Dendritic cell treated with granulocyte-macrophage colony-stimulating factor and Interleukin-4, amounts not matched to agents 40 ng/mL and 50 ng/mL, for 4 days (primary cell): ENCODE data around the gene LRRC8D.

Source experiments
- H3K27ac Mint-ChIP-seq: one replicate; pipeline ENCODE4 v1.8.0; 2022; ENCODE audit warnings: mild to moderate bottlenecking, mixed read lengths
- H3K27me3 Mint-ChIP-seq: one replicate; pipeline ENCODE4 v1.8.0; 2022; ENCODE audit warnings: mild to moderate bottlenecking, mixed read lengths
- H3K36me3 Mint-ChIP-seq: one replicate; pipeline ENCODE4 v1.8.0; 2022; ENCODE audit warnings: low read depth, mixed read lengths
- H3K4me1 Mint-ChIP-seq: one replicate; pipeline ENCODE4 v1.8.0; 2022; ENCODE audit warnings: low read depth, mixed read lengths
- H3K4me3 Mint-ChIP-seq: one replicate; pipeline ENCODE4 v1.8.0; 2022; ENCODE audit warnings: mild to moderate bottlenecking, moderate library complexity, mixed read lengths
- H3K9me3 Mint-ChIP-seq: one replicate; pipeline ENCODE4 v1.8.0; 2022; ENCODE audit warnings: mixed read lengths
- intact Hi-C: fragments of 100-400 bp; cut with micrococcal nuclease; formaldehyde crosslinking; loops from one replicate; pipeline ENCODE4 v1.15.0; 2022

The LRRC8D gene

DNA sequence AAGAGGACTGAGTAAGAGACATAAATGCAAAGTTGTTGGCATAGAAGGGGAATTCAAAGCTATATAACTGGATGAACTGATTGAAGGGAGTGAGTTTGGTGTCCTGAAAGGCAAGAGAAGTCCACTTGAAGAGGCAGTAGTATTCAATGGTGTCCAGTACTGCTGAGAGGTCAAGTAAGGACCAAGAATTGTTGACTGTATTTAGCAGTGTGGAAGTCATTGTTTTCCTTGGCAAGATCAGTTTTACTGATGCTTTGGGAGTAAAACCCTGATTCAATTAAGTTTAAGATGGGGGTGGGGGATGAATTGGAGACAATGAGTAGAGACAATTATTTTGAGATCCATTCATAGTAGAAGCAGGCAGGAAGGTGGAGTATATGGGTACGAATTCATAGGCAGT lies 5.8 kb upstream of the LRRC8D start:
- Mint-ChIP-seq H3K4me1 (peaks cover 49% of the 10 kb centered on the region), H3K27ac (peak overlapping the region; percentile 70), H3K4me3 (no peak overlapping the region), H3K36me3 (no peaks in the 10 kb centered on the region), H3K9me3 (no peaks in the 10 kb centered on the region), H3K27me3 (no peaks in the 10 kb centered on the region)
- intact Hi-C loops, result no loop called here

DNA sequence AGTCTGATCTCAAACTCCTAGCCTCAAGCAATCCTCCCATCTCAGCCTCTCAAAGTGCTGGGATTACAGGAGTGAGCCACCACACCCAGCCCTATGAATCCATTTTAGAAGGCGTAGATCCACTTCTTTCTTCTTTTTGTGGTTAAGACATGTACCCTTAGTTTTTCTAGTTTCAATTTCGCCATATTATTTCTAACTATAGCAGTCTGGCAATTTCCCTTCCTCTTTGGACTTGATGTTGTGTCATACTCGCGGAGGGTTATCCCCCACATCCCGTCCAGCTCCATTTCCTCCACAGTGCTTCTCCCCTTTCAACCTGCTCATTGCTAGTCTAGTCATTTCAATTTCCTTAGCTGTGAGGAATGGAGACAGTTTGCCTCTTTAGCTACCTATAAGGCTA lies 5.2 kb upstream of the LRRC8D start:
- H3K4me3 Mint-ChIP-seq, result peak overlapping the region; percentile 49
- H3K36me3 Mint-ChIP-seq, result peaks cover 3% of the 10 kb centered on the region
- H3K27ac Mint-ChIP-seq, result peak overlapping the region; percentile 70
- peaks cover 50% of the 10 kb centered on the region for H3K4me1 Mint-ChIP-seq
- H3K27me3 Mint-ChIP-seq, result no peaks in the 10 kb centered on the region
- intact Hi-C loops, result no loop called here
- H3K9me3 Mint-ChIP-seq, result no peaks in the 10 kb centered on the region

DNA sequence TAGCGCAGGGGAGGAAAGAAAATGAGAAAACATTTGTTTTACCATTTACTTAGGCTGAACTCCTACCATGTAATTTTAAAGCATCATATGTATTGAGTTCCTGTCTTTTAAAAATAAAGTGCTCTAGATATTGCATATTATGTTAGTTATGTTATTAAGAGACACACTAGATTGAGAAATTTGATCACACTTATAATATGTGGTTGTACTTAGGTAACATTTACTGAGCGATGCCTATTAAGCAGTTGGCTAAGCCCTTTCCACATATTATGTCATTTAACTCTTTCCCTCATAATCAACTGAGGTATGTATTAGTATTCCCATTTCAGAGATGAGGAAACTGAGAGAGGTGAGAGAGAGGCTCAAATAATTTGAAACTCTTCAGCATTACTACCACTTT lies 4.5 kb upstream of the LRRC8D start:
- peak overlapping the region; percentile 70 for H3K27ac Mint-ChIP-seq
- no peaks in the 10 kb centered on the region for H3K9me3 Mint-ChIP-seq
- intact Hi-C loops, result no loop called here
- no peaks in the 10 kb centered on the region for H3K27me3 Mint-ChIP-seq
- H3K36me3 Mint-ChIP-seq, result peaks cover 6% of the 10 kb centered on the region
- no peak overlapping the region for H3K4me3 Mint-ChIP-seq
- peaks cover 51% of the 10 kb centered on the region for H3K4me1 Mint-ChIP-seq

DNA sequence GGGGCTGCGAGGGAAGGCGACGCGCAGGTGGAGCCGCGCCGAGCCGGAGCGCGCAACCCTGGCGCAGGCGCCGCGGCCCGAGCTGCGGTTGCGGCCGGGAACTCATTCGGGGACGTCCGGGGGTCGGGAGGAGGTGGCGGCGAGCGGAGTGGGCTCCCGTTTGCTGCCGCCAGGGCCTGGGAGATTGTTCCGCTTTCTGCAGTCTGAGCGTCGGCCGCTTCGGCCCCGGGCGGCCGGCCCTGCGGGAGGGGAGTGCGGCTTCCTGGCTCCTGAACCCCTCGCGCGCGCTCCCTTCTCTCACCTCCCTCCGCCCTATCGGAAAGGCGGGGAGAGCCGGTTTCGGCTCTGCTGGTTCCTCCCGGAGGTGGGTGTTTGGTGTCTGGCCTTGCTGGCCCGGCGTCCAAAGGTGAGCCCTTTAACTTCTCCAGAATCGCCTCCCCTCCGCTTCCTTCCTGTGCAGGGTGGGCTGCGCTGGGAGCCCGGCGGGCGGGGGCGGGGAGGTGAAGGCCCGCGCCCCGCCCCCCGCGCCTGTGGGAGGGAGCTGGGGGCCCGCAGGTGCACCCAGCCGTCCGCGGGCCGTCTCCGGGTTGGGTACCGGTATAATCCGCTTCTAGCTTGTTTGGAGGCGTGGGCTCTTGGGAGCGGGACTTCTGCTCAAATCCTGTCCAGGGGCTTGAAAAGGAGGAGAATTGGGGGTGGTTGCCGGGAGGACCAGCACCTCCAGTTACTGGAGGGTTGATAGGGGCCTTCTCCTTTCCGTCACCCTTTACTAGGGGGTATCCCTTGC lies 683 bp downstream of the LRRC8D start:
- intact Hi-C loops, result loop anchor here (1.0 kb wide), 1 partner anchor 22 kb away; no protein-coding TSS in a partner anchor
- Mint-ChIP-seq H3K4me3 (peak overlapping the region; percentile 76), H3K27me3 (no peaks in the 10 kb centered on the region), H3K4me1 (peaks cover 56% of the 10 kb centered on the region), H3K27ac (peak overlapping the region; percentile 98), H3K9me3 (no peaks in the 10 kb centered on the region), H3K36me3 (peaks cover 39% of the 10 kb centered on the region)

DNA sequence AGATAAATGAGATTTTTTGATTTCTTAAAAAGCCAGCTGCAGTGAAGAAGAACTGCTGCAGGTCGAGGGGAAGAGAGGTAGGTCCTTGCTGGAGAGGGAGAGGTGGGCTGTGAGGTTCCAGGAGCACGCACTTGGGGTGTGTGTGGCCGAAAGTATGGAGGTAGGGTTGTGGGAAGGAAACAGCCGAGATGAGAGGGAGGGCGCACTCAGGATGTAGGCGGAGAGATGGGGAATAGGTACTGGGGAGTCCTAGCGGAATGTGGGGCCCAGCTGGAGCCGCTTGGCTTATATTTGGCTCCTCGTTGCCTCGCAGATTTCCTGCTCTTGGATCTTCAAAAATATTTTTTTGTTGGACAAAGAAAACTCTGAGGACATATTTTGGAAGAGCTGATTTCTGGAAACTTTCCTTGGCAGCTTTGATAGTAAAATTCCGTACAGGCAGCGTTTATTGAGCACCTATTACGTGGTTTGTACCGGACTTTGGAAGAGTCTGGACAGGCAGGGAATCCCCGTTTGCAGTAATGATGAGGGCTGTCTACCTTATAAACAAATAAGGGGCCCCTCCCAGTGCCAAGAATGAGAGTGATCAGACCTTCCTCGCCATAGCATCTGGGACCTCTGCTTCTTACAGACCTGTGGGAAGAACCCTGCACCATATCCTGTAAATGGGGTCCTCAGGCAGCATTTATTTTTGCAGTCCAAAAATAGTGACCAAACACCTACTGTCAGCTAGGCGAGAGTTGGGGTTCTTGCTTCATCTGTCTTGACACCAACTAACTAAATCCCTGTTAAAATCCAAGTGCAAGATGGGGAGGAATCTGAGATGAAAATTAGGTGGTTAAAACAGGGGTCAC lies 1.5 kb downstream of the LRRC8D start:
- H3K27me3 Mint-ChIP-seq, result no peaks in the 10 kb centered on the region
- H3K4me1 Mint-ChIP-seq, result peaks cover 56% of the 10 kb centered on the region
- intact Hi-C loops, result no loop called here
- H3K36me3 Mint-ChIP-seq, result peaks cover 44% of the 10 kb centered on the region
- H3K27ac Mint-ChIP-seq, result peak overlapping the region; percentile 98
- H3K9me3 Mint-ChIP-seq, result no peaks in the 10 kb centered on the region
- H3K4me3 Mint-ChIP-seq, result peak overlapping the region; percentile 76

DNA sequence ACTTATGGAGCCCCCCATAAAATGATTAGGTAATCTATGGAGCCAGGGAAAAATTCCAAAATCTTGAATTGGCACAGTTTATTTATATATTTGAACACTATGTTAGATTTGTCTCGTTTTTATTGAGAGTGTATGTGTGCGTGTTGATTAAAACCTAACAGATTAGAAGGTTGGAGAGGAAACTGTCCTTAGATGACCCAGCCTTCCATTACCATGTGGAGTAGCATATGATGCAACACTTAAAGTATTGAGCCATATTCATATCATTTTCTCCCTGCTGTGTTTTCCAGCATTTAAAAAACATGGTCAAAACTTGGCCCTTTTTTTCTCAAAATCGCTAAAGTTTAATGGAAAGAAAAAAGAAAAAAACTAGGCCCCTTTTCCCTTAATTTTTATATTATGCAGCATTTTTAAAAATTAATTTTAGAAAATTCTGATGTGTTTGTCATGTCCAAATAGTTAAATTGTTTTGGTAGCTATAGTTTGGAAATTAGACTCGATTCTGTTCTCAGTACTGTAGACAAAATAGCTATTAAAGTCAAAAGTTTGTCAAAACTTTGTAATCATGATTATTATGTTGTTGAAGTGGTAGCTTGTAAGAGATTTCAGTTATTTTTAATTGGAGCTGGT lies 2.3 kb downstream of the LRRC8D start:
- Mint-ChIP-seq H3K4me1 (peaks cover 59% of the 10 kb centered on the region), H3K36me3 (peaks cover 50% of the 10 kb centered on the region), H3K27me3 (no peaks in the 10 kb centered on the region), H3K27ac (peak overlapping the region; percentile 98), H3K4me3 (peak overlapping the region; percentile 41), H3K9me3 (no peaks in the 10 kb centered on the region)
- intact Hi-C loops, result no loop called here

DNA sequence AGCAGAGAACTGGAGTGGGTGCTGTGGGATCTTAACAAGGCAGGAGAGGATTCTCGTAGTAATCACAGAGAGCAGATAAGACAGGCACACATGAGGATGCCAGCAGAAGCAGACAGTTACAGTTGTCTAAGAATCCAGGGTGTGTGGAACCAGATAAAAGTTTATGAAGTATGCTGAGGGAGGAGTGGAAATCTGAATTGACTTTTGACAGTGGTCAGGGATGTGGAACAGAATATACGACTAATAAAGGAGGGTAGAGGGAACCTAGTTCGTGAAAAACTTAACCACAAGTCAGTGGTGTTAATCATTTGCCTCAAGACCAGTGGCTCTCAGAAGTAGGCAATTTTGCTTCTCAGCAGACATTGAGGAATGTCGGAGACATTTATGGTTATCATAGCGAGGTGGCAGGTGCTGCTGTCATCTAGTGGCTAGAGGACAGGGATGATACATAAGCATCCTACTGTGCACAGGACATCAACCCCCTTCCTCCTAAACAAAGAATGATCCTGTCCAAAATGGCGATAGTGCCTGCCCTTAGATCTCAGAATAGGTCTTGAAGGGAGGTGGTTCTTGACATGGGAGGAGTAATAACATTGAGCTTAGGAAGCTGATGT lies 3.0 kb downstream of the LRRC8D start:
- Mint-ChIP-seq H3K4me3 (peak overlapping the region; percentile 41), H3K27ac (peak overlapping the region; percentile 53), H3K4me1 (peaks cover 66% of the 10 kb centered on the region), H3K36me3 (peaks cover 56% of the 10 kb centered on the region), H3K27me3 (no peaks in the 10 kb centered on the region), H3K9me3 (no peaks in the 10 kb centered on the region)
- intact Hi-C loops, result no loop called here

DNA sequence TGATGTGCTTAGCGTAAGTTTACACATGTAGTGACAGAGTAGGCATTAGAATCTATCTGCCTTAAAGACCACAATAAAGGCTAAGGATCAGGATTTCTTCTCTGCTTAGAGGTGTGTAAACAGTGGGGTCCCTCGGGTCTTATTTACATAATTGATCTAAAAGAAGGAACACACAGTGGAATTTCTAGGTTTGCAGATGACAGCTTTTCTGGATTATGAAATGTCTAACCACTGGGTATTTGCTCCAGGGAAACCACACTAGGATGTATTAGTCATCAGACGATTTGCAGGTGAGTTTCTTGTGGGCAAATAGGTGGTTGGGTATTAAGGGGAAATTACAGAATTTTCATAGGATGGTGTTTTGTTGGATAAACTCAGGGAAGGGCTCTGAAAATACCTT lies 5.8 kb downstream of the LRRC8D start:
- H3K9me3 Mint-ChIP-seq, result no peaks in the 10 kb centered on the region
- H3K4me1 Mint-ChIP-seq, result peaks cover 64% of the 10 kb centered on the region
- no peak overlapping the region for H3K27ac Mint-ChIP-seq
- H3K36me3 Mint-ChIP-seq, result peaks cover 49% of the 10 kb centered on the region
- no peaks in the 10 kb centered on the region for H3K27me3 Mint-ChIP-seq
- intact Hi-C loops, result no loop called here
- H3K4me3 Mint-ChIP-seq, result no peak overlapping the region

DNA sequence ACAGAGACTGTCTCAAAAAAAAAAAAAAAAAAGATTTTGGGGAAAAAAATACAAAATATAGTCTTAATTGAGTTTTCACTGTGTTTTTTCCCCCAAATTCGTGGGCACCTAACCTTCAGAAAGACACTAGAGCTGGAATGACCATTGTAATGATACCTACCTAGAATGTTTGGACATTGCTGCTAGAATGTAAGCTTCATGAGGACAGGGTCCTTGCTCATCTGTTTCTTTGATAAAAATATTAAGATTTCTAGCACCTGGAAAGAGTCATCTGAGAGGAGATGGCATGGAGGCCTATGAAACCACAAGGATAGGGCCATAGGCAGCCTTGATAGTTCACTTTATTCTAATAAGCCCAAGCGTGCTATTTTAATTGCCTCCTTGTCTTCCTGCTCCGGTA lies 6.5 kb downstream of the LRRC8D start:
- H3K9me3 Mint-ChIP-seq, result no peaks in the 10 kb centered on the region
- H3K4me3 Mint-ChIP-seq, result no peak overlapping the region
- no peak overlapping the region for H3K27ac Mint-ChIP-seq
- H3K4me1 Mint-ChIP-seq, result peaks cover 66% of the 10 kb centered on the region
- intact Hi-C loops, result no loop called here
- peaks cover 43% of the 10 kb centered on the region for H3K36me3 Mint-ChIP-seq
- H3K27me3 Mint-ChIP-seq, result no peaks in the 10 kb centered on the region

DNA sequence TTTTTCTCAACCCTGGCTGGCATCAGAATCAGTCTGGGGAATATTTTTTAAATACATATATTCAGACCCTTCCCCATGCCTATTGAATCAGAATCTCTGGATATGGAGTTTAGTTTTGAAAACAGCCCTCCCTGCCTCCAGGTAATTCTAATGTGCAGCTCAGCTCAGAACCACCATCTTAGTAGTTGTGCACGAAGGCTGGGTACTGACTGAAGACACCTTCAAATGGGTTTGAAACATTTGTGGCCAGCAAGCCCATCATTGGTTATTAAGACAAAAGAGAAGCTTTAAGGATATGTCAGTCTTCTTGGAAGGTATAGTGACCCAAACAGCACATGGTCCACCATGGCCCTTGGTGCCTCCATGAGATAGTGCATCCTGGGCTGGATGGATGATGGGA lies 7.1 kb downstream of the LRRC8D start:
- H3K27me3 Mint-ChIP-seq, result no peaks in the 10 kb centered on the region
- H3K4me1 Mint-ChIP-seq, result peaks cover 66% of the 10 kb centered on the region
- H3K36me3 Mint-ChIP-seq, result peaks cover 43% of the 10 kb centered on the region
- no peak overlapping the region for H3K4me3 Mint-ChIP-seq
- H3K9me3 Mint-ChIP-seq, result no peaks in the 10 kb centered on the region
- peak overlapping the region; percentile 45 for H3K27ac Mint-ChIP-seq
- intact Hi-C loops, result no loop called here

DNA sequence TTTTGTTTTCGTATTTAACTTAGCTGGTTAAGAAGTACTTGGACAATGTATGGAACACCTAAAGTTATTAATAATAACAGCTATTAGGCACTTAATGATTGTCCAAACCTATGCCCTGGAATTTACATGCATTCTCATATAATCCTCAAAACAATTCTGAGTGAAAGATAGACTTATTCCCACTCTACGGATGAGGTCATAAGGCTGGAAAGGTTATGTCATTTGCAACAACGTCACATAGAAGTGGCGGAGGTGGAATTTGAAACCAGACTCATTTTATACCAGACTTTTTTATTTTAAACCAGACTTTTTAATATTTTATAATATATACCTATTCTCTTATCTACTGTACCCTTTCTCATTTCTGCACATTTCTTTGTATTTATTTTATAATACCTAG lies 8.4 kb downstream of the LRRC8D start:
- intact Hi-C loops, result no loop called here
- Mint-ChIP-seq H3K4me1 (peaks cover 66% of the 10 kb centered on the region), H3K27ac (no peak overlapping the region), H3K4me3 (no peak overlapping the region), H3K9me3 (no peaks in the 10 kb centered on the region), H3K27me3 (no peaks in the 10 kb centered on the region), H3K36me3 (peaks cover 40% of the 10 kb centered on the region)

DNA sequence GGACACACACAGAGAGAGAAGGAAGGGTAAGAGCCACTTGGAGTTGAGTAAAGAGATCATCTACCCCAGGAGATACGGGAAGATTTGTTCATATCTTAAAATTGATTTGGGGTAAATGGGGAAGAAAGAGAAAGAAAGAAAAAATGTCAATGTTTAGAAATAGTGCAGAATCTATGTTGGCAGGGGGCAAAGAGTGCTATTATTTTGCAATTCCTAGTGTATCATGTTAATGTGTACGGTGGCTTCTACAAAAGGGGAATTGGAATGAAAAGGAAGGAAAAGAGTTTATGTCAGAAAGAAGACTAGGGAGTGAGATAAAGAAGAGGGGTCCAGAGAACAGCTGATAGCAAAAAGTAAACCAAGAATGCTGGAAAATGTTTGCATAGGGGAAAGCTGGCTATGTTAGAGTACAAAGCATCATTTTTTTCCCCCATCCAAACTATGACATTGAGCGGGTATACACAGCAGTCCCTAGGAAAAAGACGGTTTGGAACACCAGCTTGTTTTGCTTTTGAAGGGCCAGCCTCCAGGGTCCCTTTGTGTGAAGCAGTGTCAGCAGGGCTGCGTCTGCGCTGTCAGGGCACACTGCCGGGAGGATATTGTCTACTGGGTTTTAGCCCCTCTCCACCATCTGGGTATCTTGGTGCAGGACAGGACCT lies 10.8 kb downstream of the LRRC8D start:
- no peaks in the 10 kb centered on the region for H3K9me3 Mint-ChIP-seq

DNA sequence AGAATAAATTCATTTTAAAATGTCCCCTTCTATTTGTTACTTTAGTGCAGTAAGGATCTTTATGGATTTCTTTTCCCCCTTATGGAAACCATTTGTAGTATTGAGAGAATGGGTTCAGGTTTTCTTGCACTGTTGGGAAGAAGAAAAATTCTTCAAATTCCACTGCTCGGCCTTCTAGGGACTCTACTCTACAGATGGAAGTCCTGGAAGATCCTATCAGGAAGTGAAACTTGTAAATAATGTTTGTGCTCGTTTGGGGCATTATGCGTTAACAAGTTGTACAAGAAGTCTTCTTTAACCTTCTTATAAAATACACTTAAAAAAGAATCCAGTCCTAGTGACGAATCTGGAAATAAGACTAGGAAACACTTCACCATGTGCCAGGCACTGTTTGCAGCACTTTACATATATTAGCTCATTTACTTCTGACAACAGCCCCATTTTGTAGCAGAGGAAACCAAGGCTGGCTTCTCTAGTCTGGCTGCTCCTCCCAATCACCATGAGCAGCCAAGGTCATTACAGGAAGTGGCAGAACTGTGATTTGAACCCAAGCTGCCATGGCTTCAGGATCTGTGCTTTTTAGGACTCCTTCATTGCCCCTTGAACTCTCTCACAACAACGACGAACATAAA lies 11.8 kb downstream of the LRRC8D start:
- Mint-ChIP-seq H3K9me3 (no peaks in the 10 kb centered on the region), H3K36me3 (peaks cover 10% of the 10 kb centered on the region), H3K4me1 (peaks cover 74% of the 10 kb centered on the region), H3K27me3 (no peaks in the 10 kb centered on the region), H3K27ac (peak overlapping the region; percentile 34), H3K4me3 (peak overlapping the region; percentile 6)
- intact Hi-C loops, result no loop called here

More for the DNA sequence above, 10.8 kb downstream of the LRRC8D start:
- intact Hi-C loops, result no loop called here
- peaks cover 16% of the 10 kb centered on the region for H3K36me3 Mint-ChIP-seq
- H3K4me1 Mint-ChIP-seq, result peaks cover 65% of the 10 kb centered on the region
- no peaks in the 10 kb centered on the region for H3K27me3 Mint-ChIP-seq
- H3K27ac Mint-ChIP-seq, result peak overlapping the region; percentile 14
- H3K4me3 Mint-ChIP-seq, result no peak overlapping the region
